Measurements from ENCODE around the gene MYL11. TPM values are rescaled to one million over a fixed set of nuclear protein-coding genes. Genes with fewer than 3 reads are reported as not detected.
A peak's percentile ranks its signal among the peaks of the same experiment; 100 is the strongest.

The MYL11 gene
- total RNA-seq, 1 experiment from 2014 or later: not detected

GRCh38 chr16:30355144-30355953, 19.3 kb upstream of the MYL11 start, which contains the start of gene CD2BP2:
Gene CD2BP2, minus strand, starts transcription at chr16:30355308. Its CDS starts 627 bp downstream, at chr16:30354681.
- intact Hi-C loops (cut with micrococcal nuclease; ENCODE audit: unreplicated experiment): no loop called here
- POLR2A ChIA-PET: interaction anchor here (0.6 to 1.5 kb wide), 2 partner anchors 16 to 20 kb away, joined by 4 to 7 read pairs; no protein-coding TSS in a partner anchor
- TSS peak; percentile 98 for BruUV-seq (replicated peaks)

More at GRCh38 chr16:30355144-30355953, 19.3 kb upstream of the MYL11 start, which contains the start of gene CD2BP2:
- in situ Hi-C loops (cut with HindIII; ENCODE audit: low pct_unique_long_range_greater_than_20kb, low sequenced_read_pairs): no loop called here
- TF ChIP-seq TCF7L2 (IDR thresholded peaks at IDR 0.05; ENCODE audit: low read depth, low read length): no peak
- TF ChIP-seq CTCF (IDR thresholded peaks at IDR 0.05): no peak
- TF ChIP-seq REST (IDR thresholded peaks at IDR 0.05; ENCODE audit: insufficient read depth in 1 of 2, low read depth in 2 of 2, low read length in 1 of 2): no peak
- TF ChIP-seq POLR2AphosphoS5 (IDR thresholded peaks at IDR 0.05; ENCODE audit: low read depth, low read length): peak; percentile 83
- peak; percentile 75; the same call in 1 of the 2 replicates for TF ChIP-seq SIN3A (IDR thresholded peaks at IDR 0.05; ENCODE audit: borderline replicate concordance, insufficient read depth, low read depth, low read length)
- peak; percentile 98 for DNase-seq (ENCODE audit: low read depth, low spot score)
- ATAC-seq: peak; percentile 92
- Histone ChIP-seq H3K36me3 (ENCODE audit: control insufficient read depth, insufficient read depth, low read length) (peaks cover 5% of the 10 kb centered on the region), H3K4me1 (ENCODE audit: control insufficient read depth, insufficient read depth, low read length) (peaks cover 49% of the 10 kb centered on the region), H3K27me3 (ENCODE audit: control insufficient read depth, insufficient read depth, low read length) (no peaks in the 10 kb centered on the region), H3K27ac (ENCODE audit: low read length) (peak within 1 kb of the TSS; percentile 99), H3K9me3 (ENCODE audit: control insufficient read depth, insufficient read depth, low read depth, low read length) (no peaks in the 10 kb centered on the region), H3K4me3 (ENCODE audit: low read depth in 2 of 2, low read length in 2 of 2) (peak within 1 kb of the TSS; percentile 98 to 99)
- CTCF ChIA-PET: interaction anchor here (1.1 to 1.5 kb wide), 2 partner anchors 41 to 264 kb away, joined by 3 read pairs; partner anchors contain the start of gene TBX6
